GM13977 (cell line): ENCODE measurements around the gene XPA.

Source experiments
- DNase-seq: peaks from one replicate; pipeline ENCODE4 v3.0.0; 2012; ENCODE audit warnings: low spot score
- CTCF ChIP-seq: IDR thresholded peaks from 2 replicates; pipeline ENCODE4 v1.5.1; 2012; ENCODE audit warnings: mild to moderate bottlenecking, control low read depth; ENCODE audit not compliant: insufficient read depth; ENCODE audit errors: extremely low read depth, missing control alignments
- in situ Hi-C: fragments of 300-500 bp; cut with MboI; formaldehyde crosslinking; loops from one replicate; pipeline ENCODE4 v1.12.0; 2022; ENCODE audit warnings: low sequenced_read_pairs, low pct_unique_long_range_greater_than_20kb, mixed read lengths, inconsistent platforms; ENCODE audit not compliant: unreplicated experiment

XPA gene

DNA sequence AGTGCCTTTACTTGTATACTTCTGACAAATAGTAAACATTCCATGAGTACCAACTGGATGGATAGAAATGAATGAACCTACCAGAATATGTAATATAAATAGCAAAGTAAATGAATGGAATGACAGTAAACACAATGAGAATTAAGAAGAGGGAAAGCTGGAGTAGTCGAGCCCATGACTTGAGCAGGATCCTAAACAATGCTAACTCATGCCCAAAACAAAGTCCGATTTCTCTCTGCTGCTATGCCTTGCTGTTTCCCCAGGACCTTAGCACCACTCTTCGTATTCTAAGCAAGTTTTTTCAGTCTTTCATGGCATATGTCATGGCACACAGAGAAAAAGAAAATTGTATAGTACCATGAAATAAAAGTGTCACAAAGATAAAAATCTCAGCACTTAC, 1.8 kb downstream of the XPA start:
- no peak for TF ChIP-seq CTCF
- no peak for DNase-seq

GRCh38 chr9:97694769-97695168, 2.4 kb downstream of the XPA start:
- TF ChIP-seq CTCF, result no peak
- DNase-seq, result no peak
- in situ Hi-C loops, result no loop called here

More for the DNA sequence above, 1.8 kb downstream of the XPA start:
- in situ Hi-C loops, result no loop called here

GRCh38 chr9:97689401-97690180, 7.5 kb downstream of the XPA start:
- no peak for TF ChIP-seq CTCF
- DNase-seq, result no peak
- in situ Hi-C loops, result no loop called here

GRCh38 chr9:97688654-97689053, 8.5 kb downstream of the XPA start:
- no peak for TF ChIP-seq CTCF
- in situ Hi-C loops, result no loop called here

GRCh38 chr9:97682242-97682641, 14.9 kb downstream of the XPA start:
- in situ Hi-C loops, result no loop called here
- no peak for DNase-seq
- no peak for TF ChIP-seq CTCF

More at GRCh38 chr9:97688654-97689053, 8.5 kb downstream of the XPA start:
- DNase-seq, result no peak

- in situ Hi-C loops, result no loop called here
- DNase-seq, result peak; percentile 13
These were observed 21.5 kb downstream of the XPA start for GRCh38 chr9:97675655-97676054.

More at GRCh38 chr9:97675655-97676054, 21.5 kb downstream of the XPA start:
- no peak for TF ChIP-seq CTCF
